ENCODE measurements around the gene ASNSD1.
"Not testable (repeated sequence)": the region's sequence is repeated elsewhere in the genome, so short reads cannot be mapped to it uniquely, and the experiment has no call there.

The ASNSD1 gene

DNA sequence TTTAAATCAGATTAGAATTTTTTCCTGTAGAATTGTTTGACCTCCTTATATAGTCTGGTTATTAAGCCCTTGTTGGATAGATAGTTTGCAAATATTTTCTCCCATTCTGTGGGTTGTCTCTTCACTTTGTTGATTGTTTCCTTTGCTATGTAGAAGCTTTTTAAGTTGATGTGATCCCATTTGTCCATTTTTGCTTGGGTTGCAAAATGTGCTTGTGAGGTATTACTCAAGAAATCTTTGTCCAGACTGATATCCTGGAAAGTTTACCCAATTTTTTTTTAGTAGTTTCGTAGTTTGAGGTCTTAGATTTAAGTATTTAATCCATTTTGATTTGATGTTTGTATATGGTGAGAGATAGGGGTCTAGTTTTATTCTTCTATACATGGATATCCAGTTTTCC is 26.5 kb downstream of the ASNSD1 start:
- not testable (repeated sequence) for DNase-seq (ENCODE audit: low read depth)

- DNase-seq (ENCODE audit: low read depth), result no peak
Observed at GRCh38 chr2:189696223-189696622, 35.0 kb downstream of the ASNSD1 start.

DNA sequence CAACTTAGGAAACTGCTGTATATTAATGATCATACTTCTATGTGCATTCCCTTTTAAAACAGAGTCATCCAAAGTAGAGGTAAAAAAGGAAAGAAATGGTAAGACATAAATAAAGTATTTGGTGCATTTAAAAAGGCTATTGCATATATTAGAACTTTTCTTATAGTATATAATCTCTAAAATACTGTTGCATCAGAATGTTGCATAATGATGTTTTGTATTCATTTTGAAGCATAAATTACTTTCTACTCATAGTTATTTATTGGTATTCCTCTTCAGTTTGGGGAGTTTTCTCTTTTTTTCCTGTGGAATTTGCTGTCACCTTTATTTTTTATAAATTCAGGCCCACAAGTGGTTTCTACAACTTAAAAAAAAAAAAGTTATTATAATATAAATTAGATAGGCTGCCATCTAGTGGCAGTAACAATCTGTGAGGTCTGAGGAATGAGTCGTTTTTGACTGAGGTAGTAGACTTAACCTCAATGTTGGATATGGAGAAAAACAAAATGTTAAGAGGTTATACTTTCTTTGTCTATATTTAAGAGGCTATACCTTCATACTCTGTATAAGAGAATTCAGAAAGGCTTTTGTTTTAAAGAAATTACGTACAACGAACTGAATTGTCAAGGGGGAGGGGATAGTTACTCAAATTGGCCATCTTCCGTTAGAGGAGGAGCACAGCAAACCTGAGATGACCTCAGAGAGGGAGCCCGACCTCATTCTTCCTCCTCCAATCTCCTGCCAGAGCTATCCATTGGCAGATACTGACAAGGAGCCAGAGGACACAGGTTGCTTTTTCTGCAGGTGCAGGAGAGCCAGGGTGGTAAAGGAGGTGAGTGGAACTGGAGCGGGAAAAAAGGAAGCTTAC is 37.0 kb downstream of the ASNSD1 start:
- no peak for DNase-seq (ENCODE audit: low read depth)

DNA sequence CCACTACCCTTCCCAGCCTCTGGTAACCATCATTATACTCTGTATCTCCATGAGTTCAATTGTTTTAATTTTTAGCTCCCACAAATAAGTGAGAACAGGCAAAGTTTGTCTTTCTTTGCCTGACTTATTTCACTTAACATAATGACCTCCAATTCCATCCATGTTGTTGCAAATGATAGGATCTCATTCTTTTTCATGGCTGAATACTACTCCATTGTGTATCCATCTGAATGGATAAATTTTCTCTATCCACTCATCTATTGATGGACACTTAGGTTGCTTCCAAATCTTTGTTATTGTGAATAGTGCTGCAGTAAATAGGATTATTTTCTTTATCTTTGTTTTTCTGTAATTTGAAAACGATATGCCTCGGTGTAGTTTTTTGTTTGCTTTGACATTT is 39.4 kb downstream of the ASNSD1 start:
- no peak for DNase-seq (ENCODE audit: low read depth)

DNA sequence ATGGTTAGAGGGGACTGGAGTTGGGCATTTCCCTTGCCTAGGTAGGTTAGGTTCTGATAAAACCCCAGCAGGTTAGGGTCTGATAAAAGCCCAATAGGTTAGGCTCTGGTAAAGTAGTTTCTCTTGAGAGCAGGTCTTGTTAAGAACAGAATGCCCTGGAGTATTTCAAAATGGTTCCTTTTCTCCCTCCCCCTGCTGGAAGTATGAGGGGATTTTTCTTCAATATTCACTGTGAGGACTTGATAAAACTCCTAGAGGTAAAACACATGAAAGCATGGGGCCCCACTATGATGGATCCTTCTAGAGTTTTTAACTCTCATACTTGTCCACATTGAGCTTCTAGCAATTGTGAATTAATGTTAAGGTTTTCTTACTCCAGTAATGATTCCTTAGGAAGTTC is 40.8 kb downstream of the ASNSD1 start:
- DNase-seq (ENCODE audit: low read depth), result no peak

DNA sequence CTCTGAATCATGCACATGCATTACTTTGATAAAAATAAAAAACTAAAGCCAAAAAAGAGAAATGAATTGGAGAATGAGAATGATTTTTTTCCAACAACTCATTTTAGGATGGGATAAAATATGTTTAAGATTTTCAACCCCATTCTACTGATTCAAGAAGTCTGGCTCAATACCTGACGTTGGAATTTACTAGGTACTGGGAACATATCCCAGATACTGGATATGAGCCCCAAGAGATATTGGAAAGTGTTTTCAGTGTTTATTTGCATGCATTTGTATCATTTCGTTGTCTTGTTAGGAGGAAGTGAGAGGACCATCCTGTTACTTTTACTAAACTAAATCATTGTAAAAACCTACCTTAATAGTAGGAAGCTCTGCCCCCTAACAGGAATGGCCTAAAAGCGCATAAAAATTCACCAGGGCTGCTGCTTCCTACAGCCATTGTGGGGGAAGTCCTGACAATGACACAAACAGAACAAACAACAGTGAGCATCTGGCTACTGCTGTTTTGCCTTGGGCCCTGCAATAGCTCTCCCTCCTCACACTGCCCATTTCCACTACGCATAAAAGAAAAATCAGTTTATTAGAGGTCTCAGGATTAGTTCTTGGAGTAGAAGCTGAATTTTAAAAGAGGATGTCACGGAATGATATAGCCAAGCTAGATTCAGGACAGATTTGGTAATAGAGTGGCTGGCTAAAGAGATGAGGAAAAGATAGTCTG is 48.4 kb downstream of the ASNSD1 start:
- DNase-seq (ENCODE audit: low read depth), result no peak

GRCh38 chr2:189717593-189717992 is 56.3 kb downstream of the ASNSD1 start:
- DNase-seq (ENCODE audit: low read depth), result not testable (repeated sequence)

DNA sequence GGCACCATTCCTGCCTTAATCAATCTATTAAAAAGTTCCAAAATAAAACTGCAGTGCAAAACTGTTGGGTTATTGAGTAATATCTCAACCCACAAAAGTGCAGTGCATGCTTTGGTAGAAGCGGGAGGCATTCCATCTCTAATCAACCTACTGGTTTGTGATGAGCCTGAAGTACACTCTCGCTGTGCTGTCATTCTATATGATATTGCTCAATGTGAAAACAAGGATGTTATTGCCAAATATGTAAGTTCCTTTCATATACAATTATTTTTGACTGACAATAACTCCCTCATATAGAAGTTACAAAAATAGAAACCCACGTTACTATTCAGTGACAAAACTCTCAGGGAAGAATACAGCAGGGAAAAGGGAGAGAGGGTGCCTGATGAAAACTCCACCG is 58.3 kb downstream of the ASNSD1 start:
- DNase-seq (ENCODE audit: low read depth), result no peak
